HepG2 (cell line): Measurements from ENCODE around the gene KDM4B. TPM values are rescaled to one million over a fixed set of nuclear protein-coding genes. Genes with fewer than 3 reads are reported as not detected.
A peak's percentile ranks its signal among the peaks of the same experiment; 100 is the strongest.

Source experiments
- ATAC-seq: fragments of 200-7000 bp; cut with Tn5 transposase; 3 replicates; pipeline ENCODE4 v1.9.1; 2020; ENCODE audit warnings: mild to moderate bottlenecking, moderate library complexity
- BruUV-seq: library from RNA; stranded (reverse); fragments of 400-500 nt; replicated peaks from 2 replicates; lab custom pipeline; 2021; lab: Mats Ljungman, UMichigan
- CTCF ChIA-PET: fragments of 300-600 bp; formaldehyde crosslinking; extraction: SDS; loops from one replicate; lab custom pipeline; 2021; ENCODE audit warnings: low total read pairs, inconsistent platforms, low intra/inter-chr PET ratio; lab: Yijun Ruan, JAX
- POLR2A ChIA-PET: fragments of 350-600 bp; sonication (Branson Sonifier 250); formaldehyde crosslinking; loops from one replicate; lab custom pipeline; 2020; ENCODE audit warnings: antibody characterized with exemption, inconsistent platforms; lab: Yijun Ruan, JAX
- DNase-seq: peaks from one replicate; pipeline ENCODE4 v3.0.0-alpha.2; 2015; ENCODE audit warnings: low spot score
- FAIRE-seq: peaks from 3 replicates; lab custom pipeline; 2011; peaks lifted over from hg19 to GRCh38; lab: Jason Lieb, UNC
- H2AFZ ChIP-seq: one replicate; pipeline ENCODE4 v1.6.1; 2011; ENCODE audit warnings: low read length, inconsistent platforms
- H3K27ac ChIP-seq: fragments of 300-600 bp; 3 replicates; pipeline ENCODE4 v1.8.0; 2011; ENCODE audit warnings: mixed run types, mild to moderate bottlenecking, mixed read lengths, low read length, inconsistent platforms; ENCODE audit not compliant: insufficient read depth; ENCODE audit errors: extremely low read length
- H3K27me3 ChIP-seq, 2 experiments: fragments of 200-600 bp in 1 of 2; 2 replicates in 1 of 2; 3 replicates in 1 of 2; pipeline versions ENCODE4 v1.6.0 to v1.8.0; 2011; ENCODE audit warnings: low read length in 2 of 2, mild to moderate bottlenecking in 2 of 2, moderate library complexity in 2 of 2, inconsistent platforms in 1 of 2; ENCODE audit not compliant: insufficient read depth in 2 of 2, control insufficient read depth in 1 of 2
- H3K36me3 ChIP-seq, 2 experiments: fragments of 200-600 bp in 1 of 2; replicated peaks in 1 of 2; 2 replicates in 1 of 2; 3 replicates in 1 of 2; pipeline versions ENCODE4 v1.5.1 to v1.8.0; 2011; ENCODE audit warnings: low read length in 2 of 2, inconsistent platforms in 1 of 2; ENCODE audit not compliant: insufficient read depth in 2 of 2, control insufficient read depth in 1 of 2
- H3K4me1 ChIP-seq: 2 replicates; pipeline ENCODE4 v1.5.1; 2012; ENCODE audit warnings: low read length, inconsistent platforms; ENCODE audit not compliant: insufficient read depth
- H3K4me2 ChIP-seq: 2 replicates; pipeline ENCODE4 v1.6.0; 2011; ENCODE audit warnings: low read depth, low read length, inconsistent platforms
- H3K4me3 ChIP-seq, 3 experiments: fragments of 200-600 bp in 1 of 3; sonication (generic), shearing (Covaris generic) in 1 of 3; replicated peaks in 1 of 3; 2 replicates each; pipeline ENCODE4 v1.5.1; 2011 to 2016; ENCODE audit warnings: low read length in 3 of 3, inconsistent platforms in 2 of 3, low read depth in 2 of 3, mild to moderate bottlenecking in 2 of 3, control low read depth in 1 of 3, mixed read lengths in 1 of 3; ENCODE audit not compliant: insufficient read depth in 1 of 3
- H3K79me2 ChIP-seq: one replicate; pipeline ENCODE4 v1.6.1; 2011; ENCODE audit warnings: low read length, inconsistent platforms; ENCODE audit not compliant: insufficient read depth
- H3K9ac ChIP-seq: 2 replicates; pipeline ENCODE4 v1.6.0; 2011; ENCODE audit warnings: mild to moderate bottlenecking, low read depth, low read length, inconsistent platforms; ENCODE audit not compliant: insufficient read depth
- H3K9me3 ChIP-seq: 2 replicates; pipeline ENCODE4 v1.5.1; 2012; ENCODE audit warnings: mild to moderate bottlenecking, low read length
- H4K20me1 ChIP-seq: 2 replicates; pipeline ENCODE4 v1.6.0; 2011; ENCODE audit warnings: inconsistent platforms, mild to moderate bottlenecking, low read length, moderate library complexity; ENCODE audit not compliant: insufficient read depth
- RBM22 ChIP-seq: fragments of 200-400 bp; formaldehyde crosslinking; optimal IDR thresholded peaks from 2 replicates; pipeline ENCODE3; 2017; ENCODE audit warnings: mild to moderate bottlenecking, low read length, moderate library complexity
- ZBTB25 ChIP-seq: IDR thresholded peaks from 2 replicates; pipeline ENCODE4 v1.6.1; 2018; ENCODE audit warnings: missing genetic modification reagents
- ZNF687 ChIP-seq: sonication (generic); formaldehyde crosslinking; IDR thresholded peaks from 2 replicates; pipeline ENCODE4 v1.5.1; 2020; ENCODE audit warnings: mild to moderate bottlenecking, missing genetic modification reagents, moderate library complexity
- ZNF768 ChIP-seq: sonication (generic); formaldehyde crosslinking; IDR thresholded peaks from 2 replicates; pipeline ENCODE4 v1.4.0; 2020; ENCODE audit warnings: missing genetic modification reagents
- WGBS: methylation state at CpG from one replicate; pipeline ENCODE4 v1.1.6; 2017; ENCODE audit warnings: low lambda C conversion rate; 5-methylcytosine and 5-hydroxymethylcytosine counted together
- in situ Hi-C: cut with HindIII; loops from 2 replicates; pipeline ENCODE4 v1.10.0; 2017; ENCODE audit warnings: low pct_unique_long_range_greater_than_20kb; ENCODE audit not compliant: extremely low pct_ligation_motif_present
- intact Hi-C: fragments of 100-400 bp; cut with micrococcal nuclease; formaldehyde crosslinking; loops from one replicate; pipeline ENCODE4 v1.10.0; 2022; ENCODE audit not compliant: unreplicated experiment
- polyA plus RNA-seq, 8 experiments: library from polyadenylated mRNA; depleted of rRNA in 3 of 8; stranded (reverse) in 7 of 8; unstranded in 1 of 8; fragments of >200 nt; fragmentation: Illumina TruSeq in 4 of 8; extraction: Trizol in 4 of 8; gene quantifications; 2 replicates each; pipeline versions ENCODE4 v1.2.1 to v1.2.3, GENCODE V29; 2011 to 2016; ENCODE audit warnings: low read depth in 4 of 8, missing spikeins in 1 of 8, mixed read lengths in 1 of 8; ENCODE audit not compliant: insufficient read depth in 1 of 8
- total RNA-seq, 5 experiments: library from RNA; depleted of rRNA; stranded (reverse); fragments of >200 nt; fragmentation: Illumina TruSeq; extraction: Trizol; gene quantifications; 2 replicates each; pipeline ENCODE4 v1.2.3, GENCODE V29; 2016; ENCODE audit warnings: low read depth in 1 of 5

Gene KDM4B
- total and polyA plus RNA-seq, 2 of the 13 experiments (the other 11 are each of a cell fraction or from before 2014, with no cell fraction given): 4.9 to 14.6 TPM

- in situ Hi-C loops: no loop called here
- TF ChIP-seq ZNF687 (0 out of 2 replicates have a peak, but pooled peaks have one; percentile 5), ZBTB25 (CRISPR knock-in tag) (no peak), ZNF768 (peak; percentile 83), RBM22 (peak; percentile 42)
- TF ChIP-seq, all 625 proteins: peak for 3
- H2AFZ ChIP-seq: no peak overlapping the region
- peaks cover 17 to 43% of the 10 kb centered on the region in 2 experiments; a peak in 4 of 5 replicates for H3K36me3 ChIP-seq
- POLR2A ChIA-PET: no interaction called here
- DNase-seq (no peak), ATAC-seq (no peak), FAIRE-seq (no peak)
- H3K9me3 ChIP-seq: no peaks in the 10 kb centered on the region
- no peaks in the 10 kb centered on the region for H4K20me1 ChIP-seq
- H3K4me3 ChIP-seq: no peak overlapping the region
- WGBS: 97% methylated on average over 15 of the region's 21 CpGs
- CTCF ChIA-PET: no interaction called here
- H3K79me2 ChIP-seq: no peaks in the 10 kb centered on the region
- intact Hi-C loops: no loop called here
- H3K4me2 ChIP-seq: no peak overlapping the region
- H3K9ac ChIP-seq: no peak overlapping the region
- no peaks in the 10 kb centered on the region for H3K27me3 ChIP-seq
- no TSS peak for BruUV-seq
- no peak overlapping the region for H3K27ac ChIP-seq
- H3K4me1 ChIP-seq: no peaks in the 10 kb centered on the region
Observed at GRCh38 chr19:5139583-5140325, 170.8 kb downstream of the KDM4B start.
